AG04450 (cell line): Measurements from ENCODE around the gene RXRB. TPM values are rescaled to one million over a fixed set of nuclear protein-coding genes. Genes with fewer than 3 reads are reported as not detected.

ENCODE experiments used
- CTCF ChIA-PET: fragments of 300-600, 350-600 bp; formaldehyde crosslinking; extraction: SDS; loops from one replicate; lab custom pipeline; 2022; ENCODE audit warnings: antibody characterized with exemption, inconsistent platforms; lab: Charles Lee
- POLR2A ChIA-PET: fragments of 350-600 bp; formaldehyde crosslinking; extraction: SDS; loops from one replicate; lab custom pipeline; 2021; ENCODE audit warnings: antibody characterized with exemption, inconsistent platforms; lab: Yijun Ruan, JAX
- DNase-seq: peaks from one replicate; pipeline ENCODE4 v3.0.0-alpha.2; 2011; ENCODE audit warnings: low read depth, low spot score
- H3K27ac ChIP-seq: one replicate; pipeline ENCODE4 v1.5.1; 2012; ENCODE audit warnings: low read depth, low read length, control low read depth
- H3K27me3 ChIP-seq: one replicate; pipeline ENCODE4 v1.6.0; 2012; ENCODE audit warnings: low read length; ENCODE audit not compliant: control insufficient read depth, insufficient read depth
- H3K4me3 ChIP-seq: 2 replicates; pipeline ENCODE4 v1.5.1; 2011; ENCODE audit warnings: mild to moderate bottlenecking, low read depth, low read length, control low read depth
- H3K9me3 ChIP-seq: 2 replicates; pipeline ENCODE4 v1.5.1; 2012; ENCODE audit warnings: low read length; ENCODE audit not compliant: control insufficient read depth, insufficient read depth
- CTCF ChIP-seq: IDR thresholded peaks from 2 replicates; pipeline ENCODE4 v1.5.1; 2011; ENCODE audit warnings: low read depth, low read length, control low read depth, inconsistent platforms
- polyA plus RNA-seq: library from polyadenylated mRNA; depleted of rRNA; stranded (reverse); fragments of >200 nt; gene quantifications from 2 replicates; pipeline ENCODE4 v1.2.3, GENCODE V29; 2011

RXRB gene
- polyA plus RNA-seq, 1 experiment: 38.5 TPM

- no peak overlapping the region for H3K4me3 ChIP-seq
- DNase-seq: no peak
- ChIA-PET CTCF (no interaction called here), POLR2A (no interaction called here)
- no peak for TF ChIP-seq CTCF
- no peak overlapping the region for H3K27ac ChIP-seq
- H3K9me3 ChIP-seq: no peaks in the 10 kb centered on the region; the same call in 1 of the 2 replicates
- peaks cover 6% of the 10 kb centered on the region for H3K27me3 ChIP-seq
These were observed 32.8 kb downstream of the RXRB start for GRCh38 chr6:33167374-33168283.

GRCh38 chr6:33166811-33167210 is 33.7 kb downstream of the RXRB start:
- CTCF ChIA-PET: no interaction called here
- Histone ChIP-seq H3K9me3 (no peaks in the 10 kb centered on the region; the same call in 1 of the 2 replicates), H3K27me3 (peaks cover 3% of the 10 kb centered on the region), H3K4me3 (no peak overlapping the region), H3K27ac (no peak overlapping the region)
- POLR2A ChIA-PET: no interaction called here
- no peak for TF ChIP-seq CTCF
- no peak for DNase-seq

- Histone ChIP-seq H3K4me3 (no peak overlapping the region), H3K27me3 (peaks cover 3% of the 10 kb centered on the region), H3K9me3 (no peaks in the 10 kb centered on the region; the same call in 1 of the 2 replicates), H3K27ac (no peak overlapping the region)
- CTCF ChIA-PET: no interaction called here
- no peak for TF ChIP-seq CTCF
- no peak for DNase-seq
- POLR2A ChIA-PET: no interaction called here
These were observed 34.1 kb downstream of the RXRB start for GRCh38 chr6:33166363-33166762.

- Histone ChIP-seq H3K27ac (no peak overlapping the region), H3K9me3 (no peaks in the 10 kb centered on the region; the same call in 1 of the 2 replicates), H3K4me3 (no peak overlapping the region), H3K27me3 (peaks cover 3% of the 10 kb centered on the region)
- CTCF ChIA-PET: interaction anchor here (1.1 kb wide), 1 partner anchor 82 kb away, joined by 3 read pairs; no protein-coding TSS in a partner anchor
- no peak for DNase-seq
- TF ChIP-seq CTCF: no peak
- POLR2A ChIA-PET: no interaction called here
These were observed 34.7 kb downstream of the RXRB start for GRCh38 chr6:33165581-33166258.
